GM19240 (cell line): ENCODE measurements around the gene CMTM6.
"Not testable (repeated sequence)": the region's sequence is repeated elsewhere in the genome, so short reads cannot be mapped to it uniquely, and the experiment has no call there.

Source experiments
- DNase-seq: peaks from one replicate; pipeline ENCODE4 v3.0.0; 2011; ENCODE audit warnings: low spot score; ENCODE audit not compliant: insufficient read length

CMTM6 gene

GRCh38 chr3:32502118-32502945 lies at the start of gene CMTM6:
TSS of gene CMTM6 (minus strand) at chr3:32502852. CDS start at chr3:32502745, 107 bp downstream.
- peak; percentile 64 for DNase-seq

- no peak for DNase-seq
Observed at GRCh38 chr3:32552013-32552412, 49.4 kb upstream of the CMTM6 start.

- DNase-seq: no peak
Observed at GRCh38 chr3:32551496-32551895, 48.8 kb upstream of the CMTM6 start.

- DNase-seq: no peak
Observed at GRCh38 chr3:32551087-32551486, 48.4 kb upstream of the CMTM6 start.

GRCh38 chr3:32545305-32545704 lies 42.7 kb upstream of the CMTM6 start:
- DNase-seq: no peak

- no peak for DNase-seq
Observed at GRCh38 chr3:32544894-32545293, 42.2 kb upstream of the CMTM6 start.

- DNase-seq: no peak
Observed at GRCh38 chr3:32542807-32543206, 40.2 kb upstream of the CMTM6 start.

- no peak for DNase-seq
Observed at GRCh38 chr3:32540899-32541298, 38.2 kb upstream of the CMTM6 start.

GRCh38 chr3:32532434-32532833 lies 29.8 kb upstream of the CMTM6 start:
- DNase-seq: no peak

GRCh38 chr3:32531010-32531647 lies 28.5 kb upstream of the CMTM6 start:
- DNase-seq: no peak

- DNase-seq: no peak
Observed at GRCh38 chr3:32525720-32526119, 23.1 kb upstream of the CMTM6 start.

- DNase-seq: no peak
Observed at GRCh38 chr3:32522682-32523081, 20.0 kb upstream of the CMTM6 start.

GRCh38 chr3:32518921-32519320 lies 16.3 kb upstream of the CMTM6 start:
- not testable (repeated sequence) for DNase-seq

GRCh38 chr3:32516751-32517150 lies 14.1 kb upstream of the CMTM6 start:
- not testable (repeated sequence) for DNase-seq

- no peak for DNase-seq
Observed at GRCh38 chr3:32511005-32511404, 8.4 kb upstream of the CMTM6 start.

- DNase-seq: peak; percentile 15
Observed at GRCh38 chr3:32510075-32510724, 7.5 kb upstream of the CMTM6 start.

GRCh38 chr3:32508711-32509110 lies 6.1 kb upstream of the CMTM6 start:
- DNase-seq: no peak

- no peak for DNase-seq
Observed at GRCh38 chr3:32506466-32506865, 3.8 kb upstream of the CMTM6 start.

GRCh38 chr3:32502946-32503286 lies 264 bp upstream of the CMTM6 start:
- DNase-seq: no peak

GRCh38 chr3:32501783-32502117 lies 902 bp downstream of the CMTM6 start:
- no peak for DNase-seq

- DNase-seq: no peak
Observed at GRCh38 chr3:32500880-32501782, 1.5 kb downstream of the CMTM6 start.

- no peak for DNase-seq
Observed at GRCh38 chr3:32500231-32500630, 2.4 kb downstream of the CMTM6 start.
